HL-60 (cell line): ENCODE data around the gene COTL1.

Experiments used
- DNase-seq, 2 experiments: peaks; one replicate each; pipeline ENCODE4 v3.0.0-alpha.2; 2010 to 2020; ENCODE audit warnings: low read depth in 1 of 2, low spot score in 1 of 2
- H3K27ac ChIP-seq: fragments of 250-450 bp; sonication (Bioruptor Pico); replicated peaks from 2 replicates; pipeline ENCODE4 v1.5.1; 2020; ENCODE audit warnings: mild to moderate bottlenecking, moderate library complexity
- H3K27me3 ChIP-seq: fragments of 250-450 bp; sonication (Bioruptor Pico); 2 replicates; pipeline ENCODE4 v1.5.1; 2021; ENCODE audit warnings: mild to moderate bottlenecking, moderate library complexity; ENCODE audit not compliant: insufficient read depth, poor library complexity, severe bottlenecking
- H3K4me3 ChIP-seq: replicated peaks from 2 replicates; pipeline ENCODE4 v1.5.1; 2011; ENCODE audit warnings: mild to moderate bottlenecking, control low read depth, low read length; ENCODE audit not compliant: insufficient read depth
- GABPA ChIP-seq: IDR thresholded peaks from 2 replicates; pipeline ENCODE4 v1.6.1; 2012; ENCODE audit warnings: low read depth
- POLR2AphosphoS5 ChIP-seq: IDR thresholded peaks from 2 replicates; pipeline ENCODE4 v1.6.1; 2012; ENCODE audit warnings: low read depth
- SPI1 ChIP-seq: IDR thresholded peaks from 2 replicates; pipeline ENCODE4 v1.6.1; 2012; ENCODE audit warnings: low read depth, mild to moderate bottlenecking, borderline replicate concordance
- TF ChIP-seq, protein P1 (sequence below): IDR thresholded peaks from one replicate; pipeline ENCODE4 v1.5.1; 2011; ENCODE audit warnings: low read length, control low read depth, inconsistent platforms; ENCODE audit not compliant: insufficient read depth
- TF ChIP-seq, protein P2 (sequence below): IDR thresholded peaks from 2 replicates; pipeline ENCODE4 v1.6.1; 2012; ENCODE audit warnings: low read depth; ENCODE audit not compliant: insufficient replicate concordance

Gene COTL1

DNA sequence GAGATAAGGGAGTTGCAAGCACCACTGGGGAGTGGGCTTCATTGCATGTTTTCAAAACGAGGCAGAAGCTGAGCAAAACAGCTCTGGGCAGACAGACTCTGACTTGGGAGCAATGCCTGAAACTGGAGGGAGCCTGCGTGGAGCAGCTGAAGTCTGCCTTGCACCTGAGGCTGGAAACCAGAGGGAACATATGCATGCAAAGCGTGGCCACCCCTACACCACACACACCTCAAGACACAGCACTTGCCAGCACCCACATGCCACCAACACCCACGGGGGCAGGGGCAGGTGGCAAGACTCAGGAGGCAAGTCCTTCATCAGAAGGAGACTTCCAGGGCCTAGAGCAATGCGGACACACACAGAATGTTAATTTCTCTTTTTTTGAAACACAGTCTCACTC is 45.8 kb downstream of the COTL1 start:
- H3K27me3 ChIP-seq, result no peaks in the 10 kb centered on the region
- TF ChIP-seq, protein P1, sequence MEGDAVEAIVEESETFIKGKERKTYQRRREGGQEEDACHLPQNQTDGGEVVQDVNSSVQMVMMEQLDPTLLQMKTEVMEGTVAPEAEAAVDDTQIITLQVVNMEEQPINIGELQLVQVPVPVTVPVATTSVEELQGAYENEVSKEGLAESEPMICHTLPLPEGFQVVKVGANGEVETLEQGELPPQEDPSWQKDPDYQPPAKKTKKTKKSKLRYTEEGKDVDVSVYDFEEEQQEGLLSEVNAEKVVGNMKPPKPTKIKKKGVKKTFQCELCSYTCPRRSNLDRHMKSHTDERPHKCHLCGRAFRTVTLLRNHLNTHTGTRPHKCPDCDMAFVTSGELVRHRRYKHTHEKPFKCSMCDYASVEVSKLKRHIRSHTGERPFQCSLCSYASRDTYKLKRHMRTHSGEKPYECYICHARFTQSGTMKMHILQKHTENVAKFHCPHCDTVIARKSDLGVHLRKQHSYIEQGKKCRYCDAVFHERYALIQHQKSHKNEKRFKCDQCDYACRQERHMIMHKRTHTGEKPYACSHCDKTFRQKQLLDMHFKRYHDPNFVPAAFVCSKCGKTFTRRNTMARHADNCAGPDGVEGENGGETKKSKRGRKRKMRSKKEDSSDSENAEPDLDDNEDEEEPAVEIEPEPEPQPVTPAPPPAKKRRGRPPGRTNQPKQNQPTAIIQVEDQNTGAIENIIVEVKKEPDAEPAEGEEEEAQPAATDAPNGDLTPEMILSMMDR, result no peak
- TF ChIP-seq GABPA (no peak), POLR2AphosphoS5 (no peak), SPI1 (no peak)
- TF ChIP-seq, protein P2, sequence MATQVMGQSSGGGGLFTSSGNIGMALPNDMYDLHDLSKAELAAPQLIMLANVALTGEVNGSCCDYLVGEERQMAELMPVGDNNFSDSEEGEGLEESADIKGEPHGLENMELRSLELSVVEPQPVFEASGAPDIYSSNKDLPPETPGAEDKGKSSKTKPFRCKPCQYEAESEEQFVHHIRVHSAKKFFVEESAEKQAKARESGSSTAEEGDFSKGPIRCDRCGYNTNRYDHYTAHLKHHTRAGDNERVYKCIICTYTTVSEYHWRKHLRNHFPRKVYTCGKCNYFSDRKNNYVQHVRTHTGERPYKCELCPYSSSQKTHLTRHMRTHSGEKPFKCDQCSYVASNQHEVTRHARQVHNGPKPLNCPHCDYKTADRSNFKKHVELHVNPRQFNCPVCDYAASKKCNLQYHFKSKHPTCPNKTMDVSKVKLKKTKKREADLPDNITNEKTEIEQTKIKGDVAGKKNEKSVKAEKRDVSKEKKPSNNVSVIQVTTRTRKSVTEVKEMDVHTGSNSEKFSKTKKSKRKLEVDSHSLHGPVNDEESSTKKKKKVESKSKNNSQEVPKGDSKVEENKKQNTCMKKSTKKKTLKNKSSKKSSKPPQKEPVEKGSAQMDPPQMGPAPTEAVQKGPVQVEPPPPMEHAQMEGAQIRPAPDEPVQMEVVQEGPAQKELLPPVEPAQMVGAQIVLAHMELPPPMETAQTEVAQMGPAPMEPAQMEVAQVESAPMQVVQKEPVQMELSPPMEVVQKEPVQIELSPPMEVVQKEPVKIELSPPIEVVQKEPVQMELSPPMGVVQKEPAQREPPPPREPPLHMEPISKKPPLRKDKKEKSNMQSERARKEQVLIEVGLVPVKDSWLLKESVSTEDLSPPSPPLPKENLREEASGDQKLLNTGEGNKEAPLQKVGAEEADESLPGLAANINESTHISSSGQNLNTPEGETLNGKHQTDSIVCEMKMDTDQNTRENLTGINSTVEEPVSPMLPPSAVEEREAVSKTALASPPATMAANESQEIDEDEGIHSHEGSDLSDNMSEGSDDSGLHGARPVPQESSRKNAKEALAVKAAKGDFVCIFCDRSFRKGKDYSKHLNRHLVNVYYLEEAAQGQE, result no peak
- H3K4me3 ChIP-seq, result no peak overlapping the region
- DNase-seq, result no peak
- H3K27ac ChIP-seq, result no peak overlapping the region

DNA sequence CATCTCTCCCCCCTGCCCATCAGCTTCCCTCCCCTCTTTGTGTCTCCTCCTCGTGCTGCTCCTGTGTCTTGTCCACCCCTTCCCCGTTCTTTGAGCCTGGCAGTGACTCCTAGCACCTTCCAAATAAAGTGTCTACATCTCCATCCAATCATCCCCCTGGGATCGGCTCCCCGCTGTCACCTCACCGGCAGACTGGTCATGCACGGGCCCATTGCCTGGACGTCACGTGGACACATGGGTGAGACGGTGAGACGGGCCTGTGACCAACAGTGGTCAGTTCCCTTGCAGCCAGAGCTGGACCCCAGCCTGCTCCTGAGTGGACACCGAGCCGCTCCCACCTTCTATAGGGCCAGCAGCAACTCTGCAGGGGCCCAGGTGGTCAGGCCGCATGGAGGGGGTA is 46.4 kb downstream of the COTL1 start:
- Histone ChIP-seq H3K27me3 (no peaks in the 10 kb centered on the region), H3K4me3 (no peak overlapping the region), H3K27ac (no peak overlapping the region)
- no peak for DNase-seq
- TF ChIP-seq, protein P1, result no peak
- TF ChIP-seq GABPA, result no peak
- no peak for TF ChIP-seq POLR2AphosphoS5
- TF ChIP-seq, protein P2, result no peak
- TF ChIP-seq SPI1, result no peak

DNA sequence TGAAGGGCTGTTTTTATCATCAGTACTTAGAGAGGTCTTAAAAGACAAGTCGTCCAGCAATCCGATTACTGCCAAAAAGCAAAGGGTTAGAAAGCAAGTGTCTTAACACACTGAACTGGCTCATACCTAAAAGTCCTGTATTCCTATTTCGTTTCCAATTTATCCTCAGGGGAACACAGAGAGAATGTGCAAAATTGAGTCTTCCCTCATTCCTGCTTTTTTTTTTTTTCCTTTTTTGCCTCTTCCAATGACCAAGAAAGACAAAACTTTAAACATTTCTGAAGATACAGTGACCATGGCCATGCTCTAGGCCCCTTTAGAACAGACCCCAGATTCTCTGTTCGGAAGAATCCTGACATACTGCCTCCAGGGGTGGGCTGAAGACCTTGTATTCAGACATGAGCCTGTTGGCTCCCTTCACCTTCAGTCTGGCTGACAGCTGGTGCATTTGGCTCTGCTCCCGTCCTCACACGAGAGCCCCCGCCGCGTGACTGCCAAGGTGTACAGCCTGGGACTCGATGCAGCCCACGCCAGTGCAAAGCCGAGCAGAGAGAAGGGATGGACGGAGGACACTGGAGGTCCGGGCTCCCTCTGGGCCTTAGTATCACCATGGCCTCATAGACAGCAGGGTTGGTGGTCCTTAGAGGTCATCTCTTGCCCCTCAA is 47.0 kb downstream of the COTL1 start:
- no peak for TF ChIP-seq POLR2AphosphoS5
- TF ChIP-seq, protein P1, result no peak
- TF ChIP-seq GABPA, result no peak
- TF ChIP-seq, protein P2, result no peak
- no peak for TF ChIP-seq SPI1
- Histone ChIP-seq H3K4me3 (no peak overlapping the region), H3K27ac (no peak overlapping the region), H3K27me3 (no peaks in the 10 kb centered on the region)
- DNase-seq, result no peak
